Liver (tissue), 9 donors: ENCODE measurements around the gene SGPP1. TPM values are rescaled to one million over a fixed set of nuclear protein-coding genes. Genes with fewer than 3 reads are reported as not detected.

Source experiments
- DNase-seq: peaks from one replicate; pipeline ENCODE4 v3.0.0-alpha.2; 2017; ENCODE audit warnings: low spot score
- H3K27ac ChIP-seq, 2 donors: one replicate each; pipeline ENCODE4 v1.7.0; 2013; ENCODE audit warnings: inconsistent platforms in 2 of 2, low read length in 2 of 2, control low read depth in 1 of 2, low read depth in 1 of 2, mild to moderate bottlenecking in 1 of 2
- H3K27me3 ChIP-seq, 4 donors: one replicate each; pipeline versions ENCODE4 v1.6.1 to v1.7.0; 2013; ENCODE audit warnings: low read length in 3 of 4, inconsistent platforms in 1 of 4, mild to moderate bottlenecking in 1 of 4, moderate library complexity in 1 of 4; ENCODE audit not compliant: control insufficient read depth in 4 of 4, insufficient read depth in 4 of 4
- H3K36me3 ChIP-seq, 4 donors: one replicate each; pipeline versions ENCODE4 v1.6.1 to v1.7.0; 2013; ENCODE audit warnings: low read length in 3 of 4, mild to moderate bottlenecking in 3 of 4, low read depth in 1 of 4, moderate library complexity in 1 of 4; ENCODE audit not compliant: control insufficient read depth in 4 of 4, insufficient read depth in 3 of 4
- H3K4me1 ChIP-seq, 4 donors: one replicate each; pipeline versions ENCODE4 v1.6.1 to v1.7.0; 2013; ENCODE audit warnings: low read length in 3 of 4, mild to moderate bottlenecking in 3 of 4, moderate library complexity in 1 of 4; ENCODE audit not compliant: control insufficient read depth in 4 of 4, insufficient read depth in 4 of 4
- H3K4me3 ChIP-seq, 3 donors: one replicate each; pipeline versions ENCODE4 v1.6.1 to v1.7.0; 2013; ENCODE audit warnings: low read length in 3 of 3, control low read depth in 1 of 3, low read depth in 1 of 3, mild to moderate bottlenecking in 1 of 3
- H3K9ac ChIP-seq, 2 donors: one replicate each; pipeline ENCODE4 v1.7.0; 2013; ENCODE audit warnings: low read length in 2 of 2, mild to moderate bottlenecking in 2 of 2, moderate library complexity in 2 of 2, control low read depth in 1 of 2, low read depth in 1 of 2
- H3K9me3 ChIP-seq, 4 donors: one replicate each; pipeline versions ENCODE4 v1.6.1 to v1.7.0; 2013; ENCODE audit warnings: low read length in 3 of 4; ENCODE audit not compliant: control insufficient read depth in 4 of 4
- EGR1 ChIP-seq, 2 donors: IDR thresholded peaks; 2 replicates each; pipeline ENCODE4 v1.6.1; 2016 to 2018; ENCODE audit warnings: antibody characterized with exemption in 2 of 2, low read depth in 2 of 2
- FOXA1 ChIP-seq: IDR thresholded peaks from 2 replicates; pipeline ENCODE4 v1.6.1; 2016; ENCODE audit warnings: antibody characterized with exemption
- FOXA2 ChIP-seq: IDR thresholded peaks from 2 replicates; pipeline ENCODE4 v1.6.1; 2016; ENCODE audit warnings: antibody characterized with exemption
- GABPA ChIP-seq, 2 donors: IDR thresholded peaks in 1 of 2; conservative IDR thresholded peaks in 1 of 2; 2 replicates each; pipeline ENCODE4 v1.6.1; 2016; ENCODE audit warnings: antibody characterized with exemption in 2 of 2, mild to moderate bottlenecking in 1 of 2, moderate library complexity in 1 of 2
- HNF4A ChIP-seq, 2 donors: conservative IDR thresholded peaks; 2 replicates each; pipeline ENCODE4 v1.6.1; 2016; ENCODE audit warnings: antibody characterized with exemption in 2 of 2, mild to moderate bottlenecking in 2 of 2
- HNF4G ChIP-seq: IDR thresholded peaks from 2 replicates; pipeline ENCODE4 v1.6.1; 2016; ENCODE audit warnings: antibody characterized with exemption
- JUND ChIP-seq, 2 donors: IDR thresholded peaks; 2 replicates each; pipeline ENCODE4 v1.6.1; 2016; ENCODE audit warnings: antibody characterized with exemption in 2 of 2
- NR2F2 ChIP-seq: IDR thresholded peaks from 2 replicates; pipeline ENCODE4 v1.6.1; 2016; ENCODE audit warnings: antibody characterized with exemption
- RAD21 ChIP-seq, 2 donors: IDR thresholded peaks; 2 replicates each; pipeline ENCODE4 v1.6.1; 2016; ENCODE audit warnings: antibody characterized with exemption in 2 of 2, mild to moderate bottlenecking in 2 of 2
- RXRA ChIP-seq, 2 donors: IDR thresholded peaks; 2 replicates each; pipeline ENCODE4 v1.6.1; 2017 to 2018; ENCODE audit warnings: antibody characterized with exemption in 2 of 2, mild to moderate bottlenecking in 1 of 2
- SP1 ChIP-seq: IDR thresholded peaks from 2 replicates; pipeline ENCODE4 v1.6.1; 2018; ENCODE audit warnings: antibody characterized with exemption, mild to moderate bottlenecking
- TAF1 ChIP-seq: conservative IDR thresholded peaks from 2 replicates; pipeline ENCODE4 v1.6.1; 2016; ENCODE audit warnings: antibody characterized with exemption, mild to moderate bottlenecking
- YY1 ChIP-seq: IDR thresholded peaks from 2 replicates; pipeline ENCODE4 v1.6.1; 2016; ENCODE audit warnings: antibody characterized with exemption, mild to moderate bottlenecking
- WGBS: extraction: QIAGEN DNeasy Blood & Tissue Kit; methylation state at CpG from one replicate; pipeline ENCODE4 v1.1.7; 2013; 5-methylcytosine and 5-hydroxymethylcytosine counted together
- polyA plus RNA-seq, 2 donors: library from polyadenylated mRNA; stranded (reverse) in 1 of 2; unstranded in 1 of 2; fragments of 200-250 nt in 1 of 2; fragments of >200 nt in 1 of 2; fragmentation: Nextera tagmentation in 1 of 2; extraction: Ambion mirVana in 1 of 2; gene quantifications; one replicate each; pipeline versions ENCODE4 v1.2.1 to v1.2.3, GENCODE V29; 2013 to 2015
- total RNA-seq, 2 donors: library from RNA; depleted of rRNA; stranded (reverse); fragments of >200 nt; gene quantifications; one replicate each; pipeline ENCODE4 v1.2.3, GENCODE V29; 2014
- TF ChIP-seq, protein P1 (sequence below): IDR thresholded peaks from 2 replicates; pipeline ENCODE4 v1.6.1; 2016; ENCODE audit warnings: antibody characterized with exemption
- TF ChIP-seq, protein P2 (sequence below): fragments of 150-350 bp; IDR thresholded peaks from 2 replicates; pipeline ENCODE4 v1.5.1; 2017; ENCODE audit warnings: improper control_type of control experiment, low read depth, low read length; ENCODE audit not compliant: missing input control
- TF ChIP-seq, protein P3 (sequence below): IDR thresholded peaks from 2 replicates; pipeline ENCODE4 v1.6.1; 2016; ENCODE audit warnings: antibody characterized with exemption
- TF ChIP-seq, protein P4 (sequence below): IDR thresholded peaks from 2 replicates; pipeline ENCODE4 v1.6.1; 2016; ENCODE audit warnings: antibody characterized with exemption, mild to moderate bottlenecking
- TF ChIP-seq, protein P5 (sequence below): IDR thresholded peaks from 2 replicates; pipeline ENCODE4 v1.6.1; 2016; ENCODE audit warnings: antibody characterized with exemption
- donor health status: healthy.
- donor health status: healthy.
- donor health status: healthy.
- donor health status: healthy.
- donor health status: healthy.

The SGPP1 gene
- total and polyA plus RNA-seq, 4 donors = 12.3 to 32.3 (median 15.6) TPM

DNA sequence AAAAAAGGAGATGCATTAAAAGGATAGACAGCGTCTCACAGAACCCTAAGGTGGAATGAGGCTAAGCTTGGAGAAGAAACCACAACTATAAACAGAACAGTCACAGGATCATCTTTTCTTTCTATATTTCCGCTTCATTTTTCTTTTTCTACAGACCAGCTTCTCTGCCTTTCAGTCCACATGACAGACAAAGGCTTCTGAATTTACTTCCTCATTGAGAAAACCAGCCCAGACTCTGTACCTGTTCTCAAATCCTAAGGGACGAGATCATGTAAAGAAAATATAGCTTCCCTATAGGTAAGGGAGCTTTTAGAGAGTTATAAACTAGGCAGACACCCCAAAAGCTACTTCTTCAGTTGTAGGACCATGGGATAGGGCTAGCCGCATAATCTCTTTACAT lies 17.4 kb downstream of the SGPP1 start:
- TF ChIP-seq HNF4A (conservative IDR thresholded peaks at IDR 0.05) (no peak), RXRA (IDR thresholded peaks at IDR 0.05) (no peak), RAD21 (IDR thresholded peaks at IDR 0.05) (no peak), NR2F2 (no peak), SP1 (no peak), YY1 (no peak)
- Histone ChIP-seq H3K4me3 (no peak overlapping the region), H3K36me3 (no peaks in the 10 kb centered on the region), H3K27ac (no peak overlapping the region), H3K9me3 (no peaks in the 10 kb centered on the region), H3K27me3 (no peaks in the 10 kb centered on the region), H3K9ac (no peak overlapping the region), H3K4me1 (no peaks in the 10 kb centered on the region)
- no peak for DNase-seq
- WGBS = 94% methylated on average over 4 of the region's 4 CpGs

DNA sequence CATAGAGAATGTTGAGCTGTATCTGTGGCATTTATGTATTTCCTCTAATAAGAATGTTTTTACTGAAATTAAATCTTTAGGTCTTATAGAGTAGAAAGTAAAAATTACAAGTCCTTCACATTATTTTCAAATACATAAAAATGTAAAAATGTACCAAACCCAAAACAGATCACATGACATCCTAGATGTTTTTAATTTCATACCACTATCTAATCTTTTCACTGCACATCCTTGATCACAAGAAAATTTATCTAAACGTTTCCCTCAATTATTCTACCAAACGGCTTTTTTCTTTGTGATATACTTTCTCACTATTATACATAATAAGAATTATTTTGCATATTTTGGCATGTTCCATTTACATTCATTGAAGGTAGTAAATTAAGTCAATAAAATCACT lies 18.3 kb downstream of the SGPP1 start:
- H3K36me3 ChIP-seq = no peaks in the 10 kb centered on the region
- 80% methylated on average over 2 of the region's 2 CpGs for WGBS
- no peak overlapping the region for H3K4me3 ChIP-seq
- no peaks in the 10 kb centered on the region for H3K9me3 ChIP-seq
- no peak overlapping the region for H3K9ac ChIP-seq
- no peak overlapping the region for H3K27ac ChIP-seq
- no peaks in the 10 kb centered on the region for H3K27me3 ChIP-seq
- no peak for DNase-seq
- no peak for TF ChIP-seq HNF4A (conservative IDR thresholded peaks at IDR 0.05)
- no peak for TF ChIP-seq RXRA (IDR thresholded peaks at IDR 0.05)
- TF ChIP-seq EGR1 (IDR thresholded peaks at IDR 0.05; ENCODE audit: low read depth in 2 of 2) = no peak
- TF ChIP-seq HNF4G = no peak
- no peak for TF ChIP-seq FOXA1
- TF ChIP-seq RAD21 (IDR thresholded peaks at IDR 0.05) = no peak
- TF ChIP-seq, protein P1, sequence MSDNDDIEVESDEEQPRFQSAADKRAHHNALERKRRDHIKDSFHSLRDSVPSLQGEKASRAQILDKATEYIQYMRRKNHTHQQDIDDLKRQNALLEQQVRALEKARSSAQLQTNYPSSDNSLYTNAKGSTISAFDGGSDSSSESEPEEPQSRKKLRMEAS = no peak
- TF ChIP-seq SP1 = no peak
- no peak for TF ChIP-seq GABPA (IDR thresholded peaks at IDR 0.05 in 1 of 2, conservative IDR thresholded peaks at IDR 0.05 in 1 of 2)
- TF ChIP-seq, protein P2, sequence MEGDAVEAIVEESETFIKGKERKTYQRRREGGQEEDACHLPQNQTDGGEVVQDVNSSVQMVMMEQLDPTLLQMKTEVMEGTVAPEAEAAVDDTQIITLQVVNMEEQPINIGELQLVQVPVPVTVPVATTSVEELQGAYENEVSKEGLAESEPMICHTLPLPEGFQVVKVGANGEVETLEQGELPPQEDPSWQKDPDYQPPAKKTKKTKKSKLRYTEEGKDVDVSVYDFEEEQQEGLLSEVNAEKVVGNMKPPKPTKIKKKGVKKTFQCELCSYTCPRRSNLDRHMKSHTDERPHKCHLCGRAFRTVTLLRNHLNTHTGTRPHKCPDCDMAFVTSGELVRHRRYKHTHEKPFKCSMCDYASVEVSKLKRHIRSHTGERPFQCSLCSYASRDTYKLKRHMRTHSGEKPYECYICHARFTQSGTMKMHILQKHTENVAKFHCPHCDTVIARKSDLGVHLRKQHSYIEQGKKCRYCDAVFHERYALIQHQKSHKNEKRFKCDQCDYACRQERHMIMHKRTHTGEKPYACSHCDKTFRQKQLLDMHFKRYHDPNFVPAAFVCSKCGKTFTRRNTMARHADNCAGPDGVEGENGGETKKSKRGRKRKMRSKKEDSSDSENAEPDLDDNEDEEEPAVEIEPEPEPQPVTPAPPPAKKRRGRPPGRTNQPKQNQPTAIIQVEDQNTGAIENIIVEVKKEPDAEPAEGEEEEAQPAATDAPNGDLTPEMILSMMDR = no peak
- TF ChIP-seq, protein P3, sequence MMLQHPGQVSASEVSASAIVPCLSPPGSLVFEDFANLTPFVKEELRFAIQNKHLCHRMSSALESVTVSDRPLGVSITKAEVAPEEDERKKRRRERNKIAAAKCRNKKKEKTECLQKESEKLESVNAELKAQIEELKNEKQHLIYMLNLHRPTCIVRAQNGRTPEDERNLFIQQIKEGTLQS = no peak
- TF ChIP-seq YY1 = no peak
- no peak for TF ChIP-seq JUND (IDR thresholded peaks at IDR 0.05)
- TF ChIP-seq TAF1 = no peak
- H3K4me1 ChIP-seq = no peaks in the 10 kb centered on the region

DNA sequence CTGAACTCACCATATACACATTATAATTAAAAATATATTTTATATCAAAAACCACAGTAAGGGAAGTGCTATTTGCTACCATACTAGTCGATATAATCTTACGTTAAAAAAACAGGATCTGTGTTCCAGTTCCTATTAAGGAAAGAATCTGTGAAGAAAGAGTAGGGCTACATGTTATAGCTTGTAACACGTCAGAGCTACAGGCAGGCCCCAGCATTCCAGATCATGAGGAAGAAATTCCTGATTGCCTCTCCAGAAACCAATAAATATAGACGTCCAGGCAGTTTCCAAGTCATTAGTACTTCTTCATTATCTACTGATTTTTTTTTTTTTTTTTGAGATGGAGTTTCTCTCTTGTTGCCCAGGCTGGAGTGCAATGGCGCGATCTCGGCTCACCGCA lies 20.6 kb downstream of the SGPP1 start:
- no peaks in the 10 kb centered on the region for H3K36me3 ChIP-seq
- H3K9me3 ChIP-seq = no peaks in the 10 kb centered on the region
- H3K9ac ChIP-seq = no peak overlapping the region
- no peak overlapping the region for H3K27ac ChIP-seq
- no peaks in the 10 kb centered on the region for H3K4me1 ChIP-seq
- DNase-seq = no peak
- 95% methylated on average over 8 of the region's 8 CpGs for WGBS
- H3K27me3 ChIP-seq = no peaks in the 10 kb centered on the region
- TF ChIP-seq TAF1 = no peak
- no peak for TF ChIP-seq HNF4G
- no peak for TF ChIP-seq RAD21 (IDR thresholded peaks at IDR 0.05)
- no peak for TF ChIP-seq NR2F2
- TF ChIP-seq, protein P3 = no peak
- TF ChIP-seq, protein P1 = no peak
- no peak for TF ChIP-seq SP1
- TF ChIP-seq RXRA (IDR thresholded peaks at IDR 0.05) = no peak
- TF ChIP-seq FOXA2 = no peak
- TF ChIP-seq JUND (IDR thresholded peaks at IDR 0.05) = no peak
- TF ChIP-seq, protein P4, sequence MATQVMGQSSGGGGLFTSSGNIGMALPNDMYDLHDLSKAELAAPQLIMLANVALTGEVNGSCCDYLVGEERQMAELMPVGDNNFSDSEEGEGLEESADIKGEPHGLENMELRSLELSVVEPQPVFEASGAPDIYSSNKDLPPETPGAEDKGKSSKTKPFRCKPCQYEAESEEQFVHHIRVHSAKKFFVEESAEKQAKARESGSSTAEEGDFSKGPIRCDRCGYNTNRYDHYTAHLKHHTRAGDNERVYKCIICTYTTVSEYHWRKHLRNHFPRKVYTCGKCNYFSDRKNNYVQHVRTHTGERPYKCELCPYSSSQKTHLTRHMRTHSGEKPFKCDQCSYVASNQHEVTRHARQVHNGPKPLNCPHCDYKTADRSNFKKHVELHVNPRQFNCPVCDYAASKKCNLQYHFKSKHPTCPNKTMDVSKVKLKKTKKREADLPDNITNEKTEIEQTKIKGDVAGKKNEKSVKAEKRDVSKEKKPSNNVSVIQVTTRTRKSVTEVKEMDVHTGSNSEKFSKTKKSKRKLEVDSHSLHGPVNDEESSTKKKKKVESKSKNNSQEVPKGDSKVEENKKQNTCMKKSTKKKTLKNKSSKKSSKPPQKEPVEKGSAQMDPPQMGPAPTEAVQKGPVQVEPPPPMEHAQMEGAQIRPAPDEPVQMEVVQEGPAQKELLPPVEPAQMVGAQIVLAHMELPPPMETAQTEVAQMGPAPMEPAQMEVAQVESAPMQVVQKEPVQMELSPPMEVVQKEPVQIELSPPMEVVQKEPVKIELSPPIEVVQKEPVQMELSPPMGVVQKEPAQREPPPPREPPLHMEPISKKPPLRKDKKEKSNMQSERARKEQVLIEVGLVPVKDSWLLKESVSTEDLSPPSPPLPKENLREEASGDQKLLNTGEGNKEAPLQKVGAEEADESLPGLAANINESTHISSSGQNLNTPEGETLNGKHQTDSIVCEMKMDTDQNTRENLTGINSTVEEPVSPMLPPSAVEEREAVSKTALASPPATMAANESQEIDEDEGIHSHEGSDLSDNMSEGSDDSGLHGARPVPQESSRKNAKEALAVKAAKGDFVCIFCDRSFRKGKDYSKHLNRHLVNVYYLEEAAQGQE = no peak
- TF ChIP-seq, protein P5, sequence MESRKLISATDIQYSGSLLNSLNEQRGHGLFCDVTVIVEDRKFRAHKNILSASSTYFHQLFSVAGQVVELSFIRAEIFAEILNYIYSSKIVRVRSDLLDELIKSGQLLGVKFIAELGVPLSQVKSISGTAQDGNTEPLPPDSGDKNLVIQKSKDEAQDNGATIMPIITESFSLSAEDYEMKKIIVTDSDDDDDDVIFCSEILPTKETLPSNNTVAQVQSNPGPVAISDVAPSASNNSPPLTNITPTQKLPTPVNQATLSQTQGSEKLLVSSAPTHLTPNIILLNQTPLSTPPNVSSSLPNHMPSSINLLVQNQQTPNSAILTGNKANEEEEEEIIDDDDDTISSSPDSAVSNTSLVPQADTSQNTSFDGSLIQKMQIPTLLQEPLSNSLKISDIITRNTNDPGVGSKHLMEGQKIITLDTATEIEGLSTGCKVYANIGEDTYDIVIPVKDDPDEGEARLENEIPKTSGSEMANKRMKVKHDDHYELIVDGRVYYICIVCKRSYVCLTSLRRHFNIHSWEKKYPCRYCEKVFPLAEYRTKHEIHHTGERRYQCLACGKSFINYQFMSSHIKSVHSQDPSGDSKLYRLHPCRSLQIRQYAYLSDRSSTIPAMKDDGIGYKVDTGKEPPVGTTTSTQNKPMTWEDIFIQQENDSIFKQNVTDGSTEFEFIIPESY = no peak
- no peak for TF ChIP-seq FOXA1
- TF ChIP-seq HNF4A (conservative IDR thresholded peaks at IDR 0.05) = no peak
- TF ChIP-seq GABPA (IDR thresholded peaks at IDR 0.05 in 1 of 2, conservative IDR thresholded peaks at IDR 0.05 in 1 of 2) = no peak
- no peak for TF ChIP-seq EGR1 (IDR thresholded peaks at IDR 0.05; ENCODE audit: low read depth in 2 of 2)
- H3K4me3 ChIP-seq = no peak overlapping the region
